ENCODE measurements around the gene ATP6V0E2. TPM values are rescaled to one million over a fixed set of nuclear protein-coding genes. Genes with fewer than 3 reads are reported as not detected.

ATP6V0E2 gene
- total RNA-seq, 1 experiment from 2014 or later = 25.5 TPM

GRCh38 chr7:149878523-149878921 lies 4.8 kb downstream of the ATP6V0E2 start (continued):
- TF ChIP-seq FOSL1 (IDR thresholded peaks at IDR 0.05; ENCODE audit: low read depth) = no peak
- no peak for TF ChIP-seq JUND (IDR thresholded peaks at IDR 0.05)
- no peak for TF ChIP-seq CTCF (IDR thresholded peaks at IDR 0.05 in 2 of 3, conservative IDR thresholded peaks at IDR 0.05 in 1 of 3; ENCODE audit: borderline replicate concordance in 1 of 3, insufficient read depth in 1 of 3, low read depth in 2 of 3, low read length in 2 of 3)

GRCh38 chr7:149879271-149879743 lies 5.5 kb downstream of the ATP6V0E2 start:
- no peaks in the 10 kb centered on the region for H3K36me3 ChIP-seq (ENCODE audit: control insufficient read depth in 1 of 2, insufficient read depth in 2 of 2, low read length in 2 of 2)
- ATAC-seq (no peak), DNase-seq (ENCODE audit: low read depth, low spot score) (no peak)
- H3K4me1 ChIP-seq (ENCODE audit: control insufficient read depth in 1 of 2, insufficient read depth in 2 of 2, low read length in 2 of 2) = peaks cover 7 to 9% of the 10 kb centered on the region in 2 experiments; a peak in 3 of 4 replicates
- CTCF ChIA-PET = no interaction called here
- H2AFZ ChIP-seq (ENCODE audit: low read depth, low read length, poor library complexity, severe bottlenecking) = no peak overlapping the region
- H3K27ac ChIP-seq (ENCODE audit: low read depth, low read length) = no peak overlapping the region
- H3K9me2 ChIP-seq (ENCODE audit: insufficient read depth) = no peaks in the 10 kb centered on the region
- no peaks in the 10 kb centered on the region for H3K79me2 ChIP-seq (ENCODE audit: insufficient read depth, low read length)
- no peak for TF ChIP-seq FOSL1 (IDR thresholded peaks at IDR 0.05; ENCODE audit: low read depth)
- no peak for TF ChIP-seq ELF1 (IDR thresholded peaks at IDR 0.05; ENCODE audit: borderline replicate concordance, low read depth)
- no peak for TF ChIP-seq ZBTB33 (IDR thresholded peaks at IDR 0.05; ENCODE audit: extremely low read depth, insufficient replicate concordance, low read length)
- no peak for TF ChIP-seq ZNF274 (IDR thresholded peaks at IDR 0.05; ENCODE audit: low read depth, low read length)
- no peak for TF ChIP-seq RAD21 (IDR thresholded peaks at IDR 0.05; ENCODE audit: low read depth)
- no peak for TF ChIP-seq JUND (IDR thresholded peaks at IDR 0.05)
- TF ChIP-seq POLR2AphosphoS5 (IDR thresholded peaks at IDR 0.05; ENCODE audit: low read depth, low read length) = no peak
- TF ChIP-seq SP1 (IDR thresholded peaks at IDR 0.05; ENCODE audit: low read depth) = no peak
- no peak for TF ChIP-seq MAX (IDR thresholded peaks at IDR 0.05)
- no peak for TF ChIP-seq ATF3 (IDR thresholded peaks at IDR 0.05)
- TF ChIP-seq EZH2phosphoT487 (IDR thresholded peaks at IDR 0.05; ENCODE audit: borderline replicate concordance) = no peak
- no peak for TF ChIP-seq YY1 (IDR thresholded peaks at IDR 0.05; ENCODE audit: extremely low read depth, insufficient replicate concordance, low read depth, low read length)
- H4K20me1 ChIP-seq (ENCODE audit: insufficient read depth) = no peaks in the 10 kb centered on the region
- no peak overlapping the region for H3K9ac ChIP-seq (ENCODE audit: low read length)
- H3K9me3 ChIP-seq (ENCODE audit: control insufficient read depth in 1 of 2, insufficient read depth in 1 of 2, low read depth in 1 of 2, low read length in 2 of 2) = no peaks in the 10 kb centered on the region
- intact Hi-C loops (cut with micrococcal nuclease) = no loop called here
- RAD21 ChIA-PET (ENCODE audit: low non-redundant PET in 1 of 2, low total read pairs in 2 of 2, uncharacterized antibody in 2 of 2, unreplicated experiment in 2 of 2) = no interaction called here
- H3K4me2 ChIP-seq (ENCODE audit: low read length) = no peak overlapping the region
- H3K27me3 ChIP-seq (ENCODE audit: insufficient read depth, low read length) = no peaks in the 10 kb centered on the region
- no peak overlapping the region for H3K4me3 ChIP-seq (replicated peaks in 1 of 2; ENCODE audit: low read depth in 1 of 2, low read length in 2 of 2)
- BruUV-seq (replicated peaks) = no TSS peak
- POLR2A ChIA-PET = no interaction called here
